GM12801 (cell line): ENCODE data around the gene MYOF.

Source experiments
- TF ChIP-seq, protein P1 (sequence below): IDR thresholded peaks from one replicate; pipeline ENCODE4 v1.5.1; 2011; ENCODE audit warnings: control low read depth; ENCODE audit not compliant: insufficient read length; ENCODE audit errors: extremely low read depth

MYOF gene

GRCh38 chr10:93425861-93426260 is 56.3 kb downstream of the MYOF start:
- TF ChIP-seq, protein P1, sequence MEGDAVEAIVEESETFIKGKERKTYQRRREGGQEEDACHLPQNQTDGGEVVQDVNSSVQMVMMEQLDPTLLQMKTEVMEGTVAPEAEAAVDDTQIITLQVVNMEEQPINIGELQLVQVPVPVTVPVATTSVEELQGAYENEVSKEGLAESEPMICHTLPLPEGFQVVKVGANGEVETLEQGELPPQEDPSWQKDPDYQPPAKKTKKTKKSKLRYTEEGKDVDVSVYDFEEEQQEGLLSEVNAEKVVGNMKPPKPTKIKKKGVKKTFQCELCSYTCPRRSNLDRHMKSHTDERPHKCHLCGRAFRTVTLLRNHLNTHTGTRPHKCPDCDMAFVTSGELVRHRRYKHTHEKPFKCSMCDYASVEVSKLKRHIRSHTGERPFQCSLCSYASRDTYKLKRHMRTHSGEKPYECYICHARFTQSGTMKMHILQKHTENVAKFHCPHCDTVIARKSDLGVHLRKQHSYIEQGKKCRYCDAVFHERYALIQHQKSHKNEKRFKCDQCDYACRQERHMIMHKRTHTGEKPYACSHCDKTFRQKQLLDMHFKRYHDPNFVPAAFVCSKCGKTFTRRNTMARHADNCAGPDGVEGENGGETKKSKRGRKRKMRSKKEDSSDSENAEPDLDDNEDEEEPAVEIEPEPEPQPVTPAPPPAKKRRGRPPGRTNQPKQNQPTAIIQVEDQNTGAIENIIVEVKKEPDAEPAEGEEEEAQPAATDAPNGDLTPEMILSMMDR: no peak

- TF ChIP-seq, protein P1: no peak
These were observed 60.0 kb downstream of the MYOF start for GRCh38 chr10:93422118-93422517.

DNA sequence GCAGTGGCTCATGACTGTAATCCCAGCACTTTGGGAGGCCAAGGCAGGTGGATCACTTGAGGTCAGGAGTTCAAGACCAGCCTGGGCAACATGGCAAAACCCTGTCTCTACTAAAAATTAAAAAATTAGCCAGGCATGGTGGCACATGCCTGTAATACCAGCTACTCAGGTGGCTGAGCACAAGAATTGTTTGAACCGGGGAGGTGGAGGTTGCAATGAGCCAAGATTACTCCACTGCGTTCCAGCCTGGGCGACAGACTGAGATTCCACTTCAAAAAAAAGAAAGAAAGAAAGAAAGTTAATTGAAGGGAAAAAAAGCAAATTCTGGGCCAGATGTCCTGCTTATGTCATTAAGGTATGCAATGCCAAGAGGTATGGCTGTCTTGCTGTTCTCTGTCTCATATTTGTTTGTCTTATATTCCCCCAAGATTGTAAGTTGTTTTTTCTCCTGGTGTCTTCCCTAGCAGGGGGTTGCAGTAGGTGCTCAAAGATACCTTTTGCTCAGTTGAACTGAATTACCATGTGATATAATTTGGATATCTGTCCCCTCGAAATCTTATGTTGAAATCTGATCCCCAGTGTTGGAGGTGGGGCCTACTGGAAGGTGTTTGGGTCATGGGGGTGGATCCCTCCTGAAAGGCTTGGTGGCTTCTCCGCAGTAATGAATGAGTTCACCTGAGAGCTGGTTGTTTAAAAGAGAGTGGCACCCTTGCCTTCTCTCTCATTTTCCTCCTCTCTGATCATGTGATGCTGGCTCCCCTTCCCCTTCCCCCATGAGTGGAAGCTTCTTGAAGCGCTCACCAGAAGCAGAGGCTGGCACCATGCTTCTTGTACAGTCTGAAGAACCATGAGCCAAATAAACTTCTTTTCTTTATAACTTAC is 60.9 kb downstream of the MYOF start:
- TF ChIP-seq, protein P1: no peak

GRCh38 chr10:93420091-93420490 is 62.0 kb downstream of the MYOF start:
- TF ChIP-seq, protein P1: no peak

DNA sequence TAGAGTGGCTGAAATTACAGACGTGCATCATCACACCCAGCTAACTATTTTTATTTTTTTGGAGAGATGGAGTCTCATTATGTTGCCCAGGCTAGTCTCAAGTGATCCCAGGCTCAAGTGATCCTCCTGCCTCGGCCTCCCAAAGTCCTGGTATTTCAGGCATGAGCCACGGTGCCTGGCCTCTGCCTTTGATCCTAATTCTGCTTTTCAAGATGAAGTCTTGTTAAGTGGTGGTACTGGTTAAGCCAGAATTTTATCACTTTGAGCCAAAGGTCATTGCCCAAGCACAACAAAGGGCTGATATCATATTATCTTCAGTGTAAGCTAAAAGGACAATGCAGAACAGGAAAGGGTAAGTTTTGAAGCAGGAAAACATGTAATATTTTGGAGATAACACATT is 64.2 kb downstream of the MYOF start:
- TF ChIP-seq, protein P1: no peak

- TF ChIP-seq, protein P1: no peak
These were observed 64.9 kb downstream of the MYOF start for GRCh38 chr10:93417266-93417665.

DNA sequence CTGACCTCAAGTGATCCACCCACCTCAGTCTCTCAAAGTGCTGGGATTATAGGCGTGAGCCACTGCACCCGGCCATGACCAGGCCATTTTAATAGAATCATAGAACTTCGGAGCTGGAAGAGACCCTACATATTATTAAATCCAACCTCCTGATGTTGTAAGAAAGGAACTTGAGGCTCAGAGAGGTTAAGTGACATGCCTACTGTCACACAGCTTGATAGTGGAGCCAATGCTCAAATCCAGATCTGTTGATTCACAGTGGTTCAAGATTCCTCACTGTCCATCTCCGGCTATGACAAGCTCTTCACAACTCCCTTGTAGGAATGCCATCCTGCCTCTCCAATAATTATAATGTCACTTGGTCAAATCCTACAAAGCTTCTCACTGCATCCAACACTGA is 65.3 kb downstream of the MYOF start:
- TF ChIP-seq, protein P1: no peak
